ENCODE results near the gene WDR5.

The WDR5 gene

GRCh38 chr9:134182554-134183085 is 46.7 kb downstream of the WDR5 start (continued):
- TF ChIP-seq ZNF175 (tag by site-specific recombination; IDR thresholded peaks at IDR 0.05) (0 out of 2 replicates have a peak, but pooled peaks have one; percentile 37), ZNF266 (tag by site-specific recombination; IDR thresholded peaks at IDR 0.05; ENCODE audit: low read depth) (peak; percentile 7; the same call in 1 of the 2 replicates), ZNF701 (tag by site-specific recombination; IDR thresholded peaks at IDR 0.05) (no peak), ELK4 (IDR thresholded peaks at IDR 0.05; ENCODE audit: borderline replicate concordance, low read depth, low read length) (no peak), ZNF549 (tag by site-specific recombination; IDR thresholded peaks at IDR 0.05) (no peak), ZNF785 (tag by site-specific recombination; IDR thresholded peaks at IDR 0.05) (peak; percentile 70; the same call in 1 of the 2 replicates), AEBP2 (tag by site-specific recombination; IDR thresholded peaks at IDR 0.05; ENCODE audit: borderline replicate concordance) (no peak), ZNF37A (tag by site-specific recombination; IDR thresholded peaks at IDR 0.05) (no peak), TCF7L2 (IDR thresholded peaks at IDR 0.05; ENCODE audit: borderline replicate concordance, low read depth, low read length) (no peak), BCL11B (tag by site-specific recombination; IDR thresholded peaks at IDR 0.05; ENCODE audit: low read depth) (no peak), ZNF473 (tag by site-specific recombination; IDR thresholded peaks at IDR 0.05) (peak; percentile 85), ZNF133 (tag by site-specific recombination; IDR thresholded peaks at IDR 0.05) (0 out of 2 replicates have a peak, but pooled peaks have one; percentile 21), ZNF624 (tag by site-specific recombination; IDR thresholded peaks at IDR 0.05) (no peak), ZNF274 (IDR thresholded peaks at IDR 0.05; ENCODE audit: low read length) (no peak), ZNF274 (tag by site-specific recombination; IDR thresholded peaks at IDR 0.05; ENCODE audit: borderline replicate concordance) (no peak), ZNF558 (tag by site-specific recombination; IDR thresholded peaks at IDR 0.05) (no peak), PBX3 (CRISPR knock-in tag; IDR thresholded peaks at IDR 0.05) (no peak), ZNF155 (tag by site-specific recombination; IDR thresholded peaks at IDR 0.05) (no peak), ZNF571 (tag by site-specific recombination; IDR thresholded peaks at IDR 0.05) (peak; percentile 71; the same call in 1 of the 2 replicates), ZNF157 (tag by site-specific recombination; IDR thresholded peaks at IDR 0.05) (0 out of 2 replicates have a peak, but pooled peaks have one; percentile 11), YY1 (tag by site-specific recombination; IDR thresholded peaks at IDR 0.05) (no peak), ZNF324 (tag by site-specific recombination; IDR thresholded peaks at IDR 0.05) (no peak), ZNF16 (tag by site-specific recombination; IDR thresholded peaks at IDR 0.05; ENCODE audit: low read depth) (no peak; the same call in 1 of the 2 replicates), ZNF23 (tag by site-specific recombination; IDR thresholded peaks at IDR 0.05; ENCODE audit: borderline replicate concordance) (no peak), ZNF776 (tag by site-specific recombination; IDR thresholded peaks at IDR 0.05; ENCODE audit: borderline replicate concordance) (peak; percentile 56; the same call in 1 of the 2 replicates), ZNF311 (tag by site-specific recombination; IDR thresholded peaks at IDR 0.05; ENCODE audit: borderline replicate concordance) (peak; percentile 95), ZNF2 (tag by site-specific recombination; IDR thresholded peaks at IDR 0.05) (no peak), WT1 (tag by site-specific recombination; IDR thresholded peaks at IDR 0.05) (no peak), ZNF214 (tag by site-specific recombination; IDR thresholded peaks at IDR 0.05; ENCODE audit: borderline replicate concordance) (no peak)
- TF ChIP-seq, protein P1, sequence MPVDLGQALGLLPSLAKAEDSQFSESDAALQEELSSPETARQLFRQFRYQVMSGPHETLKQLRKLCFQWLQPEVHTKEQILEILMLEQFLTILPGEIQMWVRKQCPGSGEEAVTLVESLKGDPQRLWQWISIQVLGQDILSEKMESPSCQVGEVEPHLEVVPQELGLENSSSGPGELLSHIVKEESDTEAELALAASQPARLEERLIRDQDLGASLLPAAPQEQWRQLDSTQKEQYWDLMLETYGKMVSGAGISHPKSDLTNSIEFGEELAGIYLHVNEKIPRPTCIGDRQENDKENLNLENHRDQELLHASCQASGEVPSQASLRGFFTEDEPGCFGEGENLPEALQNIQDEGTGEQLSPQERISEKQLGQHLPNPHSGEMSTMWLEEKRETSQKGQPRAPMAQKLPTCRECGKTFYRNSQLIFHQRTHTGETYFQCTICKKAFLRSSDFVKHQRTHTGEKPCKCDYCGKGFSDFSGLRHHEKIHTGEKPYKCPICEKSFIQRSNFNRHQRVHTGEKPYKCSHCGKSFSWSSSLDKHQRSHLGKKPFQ (tag by site-specific recombination; IDR thresholded peaks at IDR 0.05): peak; percentile 91
- TF ChIP-seq, protein P2, sequence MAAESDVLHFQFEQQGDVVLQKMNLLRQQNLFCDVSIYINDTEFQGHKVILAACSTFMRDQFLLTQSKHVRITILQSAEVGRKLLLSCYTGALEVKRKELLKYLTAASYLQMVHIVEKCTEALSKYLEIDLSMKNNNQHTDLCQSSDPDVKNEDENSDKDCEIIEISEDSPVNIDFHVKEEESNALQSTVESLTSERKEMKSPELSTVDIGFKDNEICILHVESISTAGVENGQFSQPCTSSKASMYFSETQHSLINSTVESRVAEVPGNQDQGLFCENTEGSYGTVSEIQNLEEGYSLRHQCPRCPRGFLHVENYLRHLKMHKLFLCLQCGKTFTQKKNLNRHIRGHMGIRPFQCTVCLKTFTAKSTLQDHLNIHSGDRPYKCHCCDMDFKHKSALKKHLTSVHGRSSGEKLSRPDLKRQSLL (tag by site-specific recombination; IDR thresholded peaks at IDR 0.05): no peak
- TF ChIP-seq, protein P3, sequence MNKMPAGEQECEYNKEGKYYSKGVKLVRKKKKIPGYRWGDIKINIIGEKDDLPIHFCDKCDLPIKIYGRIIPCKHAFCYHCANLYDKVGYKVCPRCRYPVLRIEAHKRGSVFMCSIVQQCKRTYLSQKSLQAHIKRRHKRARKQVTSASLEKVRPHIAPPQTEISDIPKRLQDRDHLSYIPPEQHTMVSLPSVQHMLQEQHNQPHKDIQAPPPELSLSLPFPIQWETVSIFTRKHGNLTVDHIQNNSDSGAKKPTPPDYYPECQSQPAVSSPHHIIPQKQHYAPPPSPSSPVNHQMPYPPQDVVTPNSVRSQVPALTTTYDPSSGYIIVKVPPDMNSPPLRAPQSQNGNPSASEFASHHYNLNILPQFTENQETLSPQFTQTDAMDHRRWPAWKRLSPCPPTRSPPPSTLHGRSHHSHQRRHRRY (tag by site-specific recombination; IDR thresholded peaks at IDR 0.05): no peak
- TF ChIP-seq, protein P4, sequence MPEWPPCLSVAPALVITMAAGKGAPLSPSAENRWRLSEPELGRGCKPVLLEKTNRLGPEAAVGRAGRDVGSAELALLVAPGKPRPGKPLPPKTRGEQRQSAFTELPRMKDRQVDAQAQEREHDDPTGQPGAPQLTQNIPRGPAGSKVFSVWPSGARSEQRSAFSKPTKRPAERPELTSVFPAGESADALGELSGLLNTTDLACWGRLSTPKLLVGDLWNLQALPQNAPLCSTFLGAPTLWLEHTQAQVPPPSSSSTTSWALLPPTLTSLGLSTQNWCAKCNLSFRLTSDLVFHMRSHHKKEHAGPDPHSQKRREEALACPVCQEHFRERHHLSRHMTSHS (tag by site-specific recombination; IDR thresholded peaks at IDR 0.05): no peak
